Neuronal stem cell (in vitro differentiated cells): Measurements from ENCODE around the gene DPH6.

Experiments used
- DNase-seq: peaks from one replicate; pipeline ENCODE4 v3.0.0-alpha.2; 2013; ENCODE audit warnings: low spot score
- H2AFZ ChIP-seq: one replicate; pipeline ENCODE4 v1.6.1; 2013; ENCODE audit warnings: mild to moderate bottlenecking, low read length, inconsistent platforms
- H2AK5ac ChIP-seq: 2 replicates; pipeline ENCODE4 v1.6.1; 2013; ENCODE audit warnings: low read depth, mild to moderate bottlenecking, inconsistent platforms, low read length, moderate library complexity, mixed read lengths
- H2BK120ac ChIP-seq: 2 replicates; pipeline ENCODE4 v1.6.1; 2013; ENCODE audit warnings: low read depth, mild to moderate bottlenecking, inconsistent platforms, low read length, moderate library complexity, mixed read lengths
- H2BK12ac ChIP-seq: one replicate; pipeline ENCODE4 v1.6.1; 2013; ENCODE audit warnings: low read length, inconsistent platforms
- H2BK15ac ChIP-seq: 2 replicates; pipeline ENCODE4 v1.6.1; 2013; ENCODE audit warnings: mild to moderate bottlenecking, low read length, inconsistent platforms, mixed read lengths
- H2BK5ac ChIP-seq: one replicate; pipeline ENCODE4 v1.6.1; 2013; ENCODE audit warnings: inconsistent platforms, mild to moderate bottlenecking, low read length, moderate library complexity
- H3K14ac ChIP-seq: one replicate; pipeline ENCODE4 v1.6.1; 2013; ENCODE audit warnings: low read length, inconsistent platforms
- H3K18ac ChIP-seq: 2 replicates; pipeline ENCODE4 v1.6.1; 2013; ENCODE audit warnings: low read length, inconsistent platforms
- H3K23ac ChIP-seq: 2 replicates; pipeline ENCODE4 v1.6.1; 2013; ENCODE audit warnings: low read depth, mild to moderate bottlenecking, mixed read lengths, low read length, inconsistent platforms; ENCODE audit not compliant: poor library complexity
- H3K27ac ChIP-seq: replicated peaks from 3 replicates; pipeline ENCODE4 v1.5.1; 2013; ENCODE audit warnings: low read length, inconsistent platforms
- H3K27me3 ChIP-seq, 3 experiments: 2 replicates each; pipeline ENCODE4 v1.6.1; 2013; ENCODE audit warnings: low read length in 3 of 3, mild to moderate bottlenecking in 2 of 3, inconsistent platforms in 1 of 3, low read depth in 1 of 3, mixed read lengths in 1 of 3, moderate library complexity in 1 of 3; ENCODE audit not compliant: control insufficient read depth in 3 of 3, insufficient read depth in 3 of 3
- H3K36me3 ChIP-seq, 2 donors: replicated peaks in 1 of 2; 2 replicates each; pipeline ENCODE4 v1.6.1; 2013; ENCODE audit warnings: low read length in 2 of 2; ENCODE audit not compliant: control insufficient read depth in 2 of 2, insufficient read depth in 2 of 2
- H3K4ac ChIP-seq: 2 replicates; pipeline ENCODE4 v1.6.1; 2013; ENCODE audit warnings: inconsistent platforms, mild to moderate bottlenecking, low read length, moderate library complexity
- H3K4me1 ChIP-seq, 2 donors: 1 replicate in 1 of 2; 2 replicates in 1 of 2; pipeline ENCODE4 v1.6.1; 2013; ENCODE audit warnings: low read length in 2 of 2, low read depth in 1 of 2; ENCODE audit not compliant: control insufficient read depth in 2 of 2, insufficient read depth in 1 of 2
- H3K4me2 ChIP-seq: one replicate; pipeline ENCODE4 v1.6.1; 2013; ENCODE audit warnings: mild to moderate bottlenecking, low read length, inconsistent platforms; ENCODE audit not compliant: insufficient read depth, poor library complexity, severe bottlenecking
- H3K4me3 ChIP-seq, 2 donors: 2 replicates each; pipeline ENCODE4 v1.5.1; 2013; ENCODE audit warnings: low read length in 2 of 2, mild to moderate bottlenecking in 2 of 2, inconsistent platforms in 1 of 2, moderate library complexity in 1 of 2
- H3K79me1 ChIP-seq: one replicate; pipeline ENCODE4 v1.6.1; 2013; ENCODE audit warnings: low read depth, mild to moderate bottlenecking, inconsistent platforms, low read length, moderate library complexity
- H3K9ac ChIP-seq: one replicate; pipeline ENCODE4 v1.6.1; 2013; ENCODE audit warnings: mild to moderate bottlenecking, low read depth, low read length, inconsistent platforms; ENCODE audit not compliant: poor library complexity
- H3K9me3 ChIP-seq, 2 donors: replicated peaks in 1 of 2; 2 replicates each; pipeline versions ENCODE3 to v1.6.1; 2013; ENCODE audit warnings: low read length in 2 of 2, mild to moderate bottlenecking in 2 of 2, inconsistent platforms in 1 of 2, low read depth in 1 of 2, mixed read lengths in 1 of 2, moderate library complexity in 1 of 2; ENCODE audit not compliant: control insufficient read depth in 2 of 2, insufficient read depth in 1 of 2
- H4K8ac ChIP-seq: one replicate; pipeline ENCODE4 v1.6.1; 2013; ENCODE audit warnings: low read depth, mild to moderate bottlenecking, inconsistent platforms, low read length, moderate library complexity
- H4K91ac ChIP-seq: one replicate; pipeline ENCODE4 v1.6.1; 2013; ENCODE audit warnings: low read length, low read depth, mild to moderate bottlenecking, inconsistent platforms; ENCODE audit not compliant: poor library complexity
- WGBS, 2 donors: extraction: QIAGEN DNeasy Blood & Tissue Kit; methylation state at CpG; one replicate each; pipeline ENCODE4 v1.1.7; 2013; ENCODE audit warnings: missing lambda C conversion rate in 2 of 2, mixed read lengths in 1 of 2; ENCODE audit not compliant: insufficient read length in 2 of 2, insufficient replicate concordance in 1 of 2; ENCODE audit errors: extremely low coverage in 2 of 2; 5-methylcytosine and 5-hydroxymethylcytosine counted together

The DPH6 gene

DNA sequence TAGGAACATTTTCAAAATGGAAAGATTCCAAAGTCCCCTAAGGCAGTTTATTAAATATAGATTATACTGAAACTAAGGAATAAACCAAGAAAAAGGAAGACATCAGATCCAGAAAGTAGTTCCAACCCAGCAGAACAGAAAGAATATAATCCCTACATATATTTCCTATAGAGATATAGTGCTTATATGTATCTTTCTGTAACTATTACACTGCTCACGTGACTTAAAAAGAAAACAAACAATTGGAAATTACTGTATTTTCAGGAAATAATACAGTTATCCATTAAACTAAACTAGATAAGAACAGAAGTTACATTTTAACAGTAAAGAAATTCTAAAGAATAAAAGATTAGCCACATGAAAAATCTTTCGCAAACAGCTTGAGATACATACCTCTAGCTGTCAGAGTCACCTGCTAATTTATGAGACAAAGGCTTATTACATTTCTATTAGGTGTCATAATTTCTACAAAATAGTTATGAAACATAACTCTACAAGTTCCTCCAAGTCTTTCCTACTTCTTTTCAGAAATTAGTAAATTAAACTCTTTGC lies 10.5 kb downstream of the DPH6 start:
- Histone ChIP-seq H2AFZ (no peak overlapping the region), H2BK120ac (no peak overlapping the region), H3K4me3 (no peak overlapping the region), H2BK12ac (no peak overlapping the region), H3K4ac (no peak overlapping the region), H3K23ac (no peak overlapping the region), H3K18ac (no peak overlapping the region), H3K9ac (no peak overlapping the region), H3K36me3 (peaks cover 2 to 3% of the 10 kb centered on the region in 2 donors), H3K27me3 (no peaks in the 10 kb centered on the region), H2AK5ac (no peak overlapping the region), H3K4me1 (peaks cover 0 to 4% of the 10 kb centered on the region in 2 donors), H3K27ac (no peak overlapping the region), H3K4me2 (no peak overlapping the region), H2BK15ac (no peak overlapping the region), H3K79me1 (no peaks in the 10 kb centered on the region), H4K8ac (no peak overlapping the region), H3K9me3 (peaks cover 0 to 1% of the 10 kb centered on the region in 2 donors), H4K91ac (no peak overlapping the region), H2BK5ac (no peak overlapping the region), H3K14ac (no peak overlapping the region)
- WGBS, 2 donors = no CpG with 5 or more reads among the region's 2 CpGs
- DNase-seq = no peak

DNA sequence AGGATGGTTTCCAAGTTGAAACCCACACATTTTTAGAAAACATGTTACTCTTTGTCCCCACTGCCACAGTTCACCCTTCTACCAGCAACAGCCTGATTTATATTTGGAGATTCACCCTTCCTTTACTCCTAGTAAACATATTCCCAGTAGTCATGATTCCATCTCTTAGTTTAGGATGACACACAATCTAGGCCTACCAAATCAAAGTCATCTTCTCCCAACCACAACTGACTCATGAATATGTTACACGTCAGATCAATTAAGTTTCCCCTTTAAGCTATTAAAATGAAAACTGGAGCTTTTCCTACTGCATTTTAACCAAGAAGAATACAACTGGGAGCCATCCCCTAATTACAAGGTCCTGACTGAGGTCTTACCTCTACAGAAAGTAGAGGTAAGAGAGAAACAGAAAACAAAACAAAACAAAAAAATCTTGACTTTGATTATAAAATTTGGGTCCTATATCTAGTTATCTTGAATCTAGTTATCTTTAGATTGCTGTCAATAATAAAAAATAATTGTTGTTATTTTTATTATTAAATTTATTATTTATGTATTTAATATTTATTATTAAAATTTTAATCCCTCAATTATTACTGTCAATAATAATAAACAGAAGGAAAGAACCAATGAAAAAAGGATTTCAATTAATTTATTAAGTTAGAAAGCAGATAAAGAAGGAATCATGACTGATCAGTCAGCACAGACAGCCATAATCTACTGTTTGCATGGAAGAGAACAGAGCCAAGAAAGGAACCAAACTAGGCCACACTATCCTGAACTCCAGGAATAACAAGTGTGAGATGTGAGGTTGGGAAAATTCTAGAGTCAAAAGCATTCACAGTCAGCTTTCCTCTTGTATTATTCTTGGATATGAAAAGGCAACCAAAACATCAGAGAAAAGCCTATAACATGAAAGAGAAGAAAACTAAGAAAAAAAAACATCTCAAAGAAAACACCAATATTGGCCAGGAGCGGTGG lies 12.5 kb downstream of the DPH6 start:
- no peak overlapping the region for H3K23ac ChIP-seq
- no peak overlapping the region for H3K18ac ChIP-seq
- no peak overlapping the region for H3K4ac ChIP-seq
- H2BK12ac ChIP-seq = no peak overlapping the region
- WGBS, 2 donors = no CpG with 5 or more reads among the region's 2 CpGs
- no peak overlapping the region for H2AFZ ChIP-seq
- H2BK120ac ChIP-seq = no peak overlapping the region
- no peak overlapping the region for H2BK15ac ChIP-seq
- peaks cover 1 to 3% of the 10 kb centered on the region in 2 donors for H3K9me3 ChIP-seq
- no peak overlapping the region for H2BK5ac ChIP-seq
- no peak for DNase-seq
- H3K9ac ChIP-seq = no peak overlapping the region
- H3K14ac ChIP-seq = no peak overlapping the region
- H3K36me3 ChIP-seq = peaks cover 2 to 3% of the 10 kb centered on the region in 2 donors
- no peak overlapping the region for H3K4me2 ChIP-seq
- no peak overlapping the region for H4K8ac ChIP-seq
- H3K27ac ChIP-seq = no peak overlapping the region
- H3K4me1 ChIP-seq = peaks cover 0 to 4% of the 10 kb centered on the region in 2 donors
- no peaks in the 10 kb centered on the region for H3K27me3 ChIP-seq
- no peak overlapping the region for H3K4me3 ChIP-seq
- H4K91ac ChIP-seq = no peak overlapping the region
- H2AK5ac ChIP-seq = no peak overlapping the region
- no peaks in the 10 kb centered on the region for H3K79me1 ChIP-seq

- no peak overlapping the region for H4K8ac ChIP-seq
- H3K18ac ChIP-seq = no peak overlapping the region
- H2AK5ac ChIP-seq = no peak overlapping the region
- H3K27me3 ChIP-seq = no peaks in the 10 kb centered on the region
- H3K4me2 ChIP-seq = no peak overlapping the region
- no peak overlapping the region for H2BK120ac ChIP-seq
- H2BK15ac ChIP-seq = no peak overlapping the region
- no peaks in the 10 kb centered on the region for H3K79me1 ChIP-seq
- H3K4ac ChIP-seq = no peak overlapping the region
- no peak overlapping the region for H3K9ac ChIP-seq
- no peak overlapping the region for H2BK5ac ChIP-seq
- no peak overlapping the region for H3K14ac ChIP-seq
- no peak overlapping the region for H3K4me3 ChIP-seq
- no peak overlapping the region for H2BK12ac ChIP-seq
- no CpG with 5 or more reads among the region's 2 CpGs for WGBS, 2 donors
- no peak overlapping the region for H4K91ac ChIP-seq
- H2AFZ ChIP-seq = no peak overlapping the region
- peaks cover 0 to 3% of the 10 kb centered on the region in 2 donors for H3K9me3 ChIP-seq
- H3K36me3 ChIP-seq = no peaks in the 10 kb centered on the region
- DNase-seq = no peak
- no peak overlapping the region for H3K27ac ChIP-seq
- no peak overlapping the region for H3K23ac ChIP-seq
- H3K4me1 ChIP-seq = peaks cover 0 to 4% of the 10 kb centered on the region in 2 donors
Measured at GRCh38 chr15:35530698-35531097, 15.3 kb downstream of the DPH6 start.

DNA sequence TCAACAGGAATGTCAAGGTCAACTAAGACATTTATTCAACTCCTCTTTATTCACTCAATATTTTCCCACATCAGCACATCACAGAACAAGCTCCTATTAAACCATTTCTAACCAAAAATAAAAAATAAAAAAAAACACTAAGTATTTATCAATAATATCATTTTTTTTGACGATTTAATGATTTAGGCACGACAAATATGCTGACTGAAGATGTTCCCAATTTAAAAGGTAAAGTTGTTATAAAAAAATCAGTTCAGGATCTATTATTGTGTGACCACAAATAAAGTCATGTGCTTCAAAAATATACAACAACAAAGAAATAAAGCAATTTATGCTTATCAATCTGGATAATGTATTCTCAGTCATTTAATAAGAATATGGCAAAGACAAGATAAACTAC lies 16.2 kb downstream of the DPH6 start:
- Histone ChIP-seq H3K4me2 (no peak overlapping the region), H3K27ac (no peak overlapping the region), H2AK5ac (no peak overlapping the region), H3K14ac (no peak overlapping the region), H3K9me3 (peaks cover 0 to 3% of the 10 kb centered on the region in 2 donors), H4K91ac (no peak overlapping the region), H3K79me1 (no peaks in the 10 kb centered on the region), H2BK15ac (no peak overlapping the region), H3K4me3 (no peak overlapping the region), H3K4me1 (peaks cover 0 to 4% of the 10 kb centered on the region in 2 donors), H2BK5ac (no peak overlapping the region), H3K4ac (no peak overlapping the region), H3K18ac (no peak overlapping the region), H3K36me3 (no peaks in the 10 kb centered on the region), H2BK12ac (no peak overlapping the region), H4K8ac (no peak overlapping the region), H3K23ac (no peak overlapping the region), H3K27me3 (no peaks in the 10 kb centered on the region), H2BK120ac (no peak overlapping the region), H2AFZ (no peak overlapping the region), H3K9ac (no peak overlapping the region)
- DNase-seq = no peak
- no CpG with 5 or more reads among the region's 2 CpGs for WGBS, 2 donors
